Astrocyte of the cerebellum (primary cell): ENCODE data around the gene TPP2.

Experiments used
- DNase-seq: peaks from one replicate; pipeline ENCODE4 v3.0.0-alpha.2; 2011; ENCODE audit warnings: low read depth
- H3K4me3 ChIP-seq: 2 replicates; pipeline ENCODE4 v1.5.1; 2011; ENCODE audit warnings: mild to moderate bottlenecking, low read depth, low read length, moderate library complexity
- in situ Hi-C: cut with HindIII; loops from 2 replicates; pipeline ENCODE4 v1.10.0; 2017; ENCODE audit warnings: low sequenced_read_pairs
- TF ChIP-seq, protein P1 (sequence below): IDR thresholded peaks from 2 replicates; pipeline ENCODE4 v1.5.1; 2012; ENCODE audit warnings: low read length, low read depth, moderate library complexity, mild to moderate bottlenecking; ENCODE audit errors: missing control alignments

Gene TPP2

DNA sequence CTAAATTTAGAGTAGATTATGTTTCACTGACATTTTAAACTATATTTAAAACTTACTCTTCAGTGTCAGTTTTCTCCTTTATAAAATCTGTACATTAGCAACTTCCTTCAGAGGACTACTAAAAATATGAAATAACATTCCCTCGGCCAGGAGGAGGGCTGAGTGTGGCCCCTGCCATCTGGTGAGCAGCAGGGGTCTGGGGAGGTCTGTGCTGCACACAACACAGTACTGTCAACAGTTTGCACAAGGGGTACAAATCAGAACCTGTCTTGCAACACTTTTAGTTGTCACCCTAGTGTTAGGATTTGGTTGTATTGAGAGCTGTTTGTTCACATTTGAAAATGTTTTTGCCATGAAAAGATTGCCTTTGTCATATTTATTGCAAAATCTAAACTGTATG, 48.9 kb downstream of the TPP2 start:
- no peak overlapping the region for H3K4me3 ChIP-seq
- in situ Hi-C loops: no loop called here
- TF ChIP-seq, protein P1, sequence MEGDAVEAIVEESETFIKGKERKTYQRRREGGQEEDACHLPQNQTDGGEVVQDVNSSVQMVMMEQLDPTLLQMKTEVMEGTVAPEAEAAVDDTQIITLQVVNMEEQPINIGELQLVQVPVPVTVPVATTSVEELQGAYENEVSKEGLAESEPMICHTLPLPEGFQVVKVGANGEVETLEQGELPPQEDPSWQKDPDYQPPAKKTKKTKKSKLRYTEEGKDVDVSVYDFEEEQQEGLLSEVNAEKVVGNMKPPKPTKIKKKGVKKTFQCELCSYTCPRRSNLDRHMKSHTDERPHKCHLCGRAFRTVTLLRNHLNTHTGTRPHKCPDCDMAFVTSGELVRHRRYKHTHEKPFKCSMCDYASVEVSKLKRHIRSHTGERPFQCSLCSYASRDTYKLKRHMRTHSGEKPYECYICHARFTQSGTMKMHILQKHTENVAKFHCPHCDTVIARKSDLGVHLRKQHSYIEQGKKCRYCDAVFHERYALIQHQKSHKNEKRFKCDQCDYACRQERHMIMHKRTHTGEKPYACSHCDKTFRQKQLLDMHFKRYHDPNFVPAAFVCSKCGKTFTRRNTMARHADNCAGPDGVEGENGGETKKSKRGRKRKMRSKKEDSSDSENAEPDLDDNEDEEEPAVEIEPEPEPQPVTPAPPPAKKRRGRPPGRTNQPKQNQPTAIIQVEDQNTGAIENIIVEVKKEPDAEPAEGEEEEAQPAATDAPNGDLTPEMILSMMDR: no peak
- DNase-seq: no peak

DNA sequence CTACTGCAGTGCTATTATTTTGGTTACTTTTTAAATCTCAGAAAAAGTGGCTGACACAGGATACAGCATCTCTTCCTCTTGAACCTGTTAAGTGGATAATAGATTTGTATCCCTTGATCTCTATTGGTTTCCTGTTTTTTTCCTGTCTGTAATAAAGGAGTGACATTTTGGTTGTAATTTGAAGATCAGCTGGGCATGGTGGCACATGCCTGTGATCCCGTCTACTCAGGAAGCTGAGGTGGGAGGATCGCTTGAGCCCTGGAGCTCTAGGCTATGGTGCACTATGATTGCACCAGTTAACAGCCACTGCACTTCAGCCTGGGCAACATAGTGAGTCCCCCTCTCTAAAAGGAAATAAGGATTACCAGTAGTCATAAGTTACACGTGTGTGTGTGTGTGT, 51.3 kb downstream of the TPP2 start:
- TF ChIP-seq, protein P1: no peak
- no peak for DNase-seq
- in situ Hi-C loops: no loop called here
- no peak overlapping the region for H3K4me3 ChIP-seq

DNA sequence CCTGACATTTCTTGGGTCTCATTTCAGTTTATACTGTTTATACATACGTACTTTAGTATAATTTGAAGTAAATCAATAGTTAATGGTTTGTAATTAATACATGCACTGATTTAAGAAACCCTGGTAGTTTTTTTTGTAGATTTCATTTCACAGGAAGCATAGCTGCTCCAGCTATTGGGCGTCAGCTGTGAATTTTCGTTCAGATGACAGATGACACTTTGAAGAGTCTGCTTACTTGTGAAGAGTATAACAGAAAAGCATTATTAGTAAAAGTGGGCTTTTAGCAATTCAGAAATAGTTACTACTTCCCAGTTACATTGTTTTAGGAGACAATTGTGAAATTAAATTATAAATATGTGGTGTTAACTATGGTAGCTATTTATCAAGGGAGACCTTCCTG, 53.7 kb downstream of the TPP2 start:
- H3K4me3 ChIP-seq: no peak overlapping the region
- in situ Hi-C loops: no loop called here
- TF ChIP-seq, protein P1: no peak
- DNase-seq: no peak

DNA sequence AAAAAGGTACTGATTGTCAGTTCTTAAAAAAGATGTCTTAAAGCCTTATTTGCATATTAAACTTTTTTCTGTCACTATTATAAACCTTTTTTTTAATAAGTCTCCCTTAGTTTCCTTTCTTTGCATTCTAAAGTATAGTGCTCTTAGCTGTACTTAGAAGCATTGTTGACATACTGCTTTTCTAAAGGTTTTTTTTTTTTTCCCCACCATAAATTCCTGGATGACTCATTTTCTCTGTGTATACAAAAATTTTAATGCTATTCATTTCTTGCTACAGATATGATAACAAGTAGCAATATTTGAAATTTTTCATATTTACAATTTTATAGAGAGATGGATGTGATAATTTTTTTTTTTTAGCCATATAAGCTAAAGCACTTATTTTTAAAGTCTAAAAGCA, 54.6 kb downstream of the TPP2 start:
- in situ Hi-C loops: no loop called here
- DNase-seq: peak; percentile 3
- H3K4me3 ChIP-seq: no peak overlapping the region
- TF ChIP-seq, protein P1: no peak

DNA sequence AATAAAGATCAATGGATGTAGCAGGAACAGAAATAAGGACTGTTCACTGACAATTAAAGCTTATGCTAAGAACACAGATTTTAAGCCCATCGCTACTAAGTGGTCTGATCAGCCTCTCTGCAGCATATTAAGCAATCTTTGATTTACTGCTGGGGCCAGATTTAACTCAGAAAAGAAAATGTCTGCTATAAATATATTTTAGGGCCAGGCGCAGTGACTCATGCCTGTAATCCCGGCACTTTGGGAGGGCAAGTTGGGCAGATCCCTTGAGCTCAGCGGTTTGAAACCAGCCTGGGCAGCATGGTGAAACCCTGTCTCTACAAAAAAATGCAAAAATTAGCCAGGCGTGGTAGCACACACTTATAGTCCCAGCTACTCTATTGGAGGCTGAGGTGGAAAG, 55.1 kb downstream of the TPP2 start:
- in situ Hi-C loops: no loop called here
- DNase-seq: no peak
- no peak overlapping the region for H3K4me3 ChIP-seq
- TF ChIP-seq, protein P1: no peak

DNA sequence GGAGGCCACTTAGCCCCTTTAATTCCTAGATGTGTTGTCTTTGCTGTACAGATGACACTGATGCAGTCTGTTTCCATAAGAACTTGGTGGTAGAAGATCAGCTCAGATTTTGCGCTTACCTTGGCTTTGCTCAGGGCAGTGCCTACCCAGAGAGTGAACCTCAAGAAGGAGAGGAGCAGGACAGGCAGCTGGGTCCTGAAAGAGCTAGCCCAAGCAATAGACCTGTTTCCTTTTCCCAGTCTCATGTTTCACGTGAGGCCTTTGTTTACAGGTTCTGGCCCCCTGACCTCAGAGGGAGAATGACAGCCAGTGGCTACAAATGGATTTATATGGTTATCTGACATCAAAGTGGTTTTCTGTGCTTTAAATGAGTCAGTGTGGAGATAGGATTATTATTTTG, 58.0 kb downstream of the TPP2 start:
- no peak for DNase-seq

More for the DNA sequence above, 58.0 kb downstream of the TPP2 start:
- TF ChIP-seq, protein P1: no peak
- in situ Hi-C loops: no loop called here
- H3K4me3 ChIP-seq: no peak overlapping the region
